ENCODE results near the gene OCIAD1. TPM values are rescaled to one million over a fixed set of nuclear protein-coding genes. Genes with fewer than 3 reads are reported as not detected.

OCIAD1 gene
- total and polyA plus RNA-seq, 2 of the 13 experiments (the other 11 are each of a cell fraction or from before 2014, with no cell fraction given), result 67.3 to 74.9 TPM

- WGBS (ENCODE audit: low lambda C conversion rate), result 75% methylated on average over 5 of the region's 5 CpGs
- H3K79me2 ChIP-seq (ENCODE audit: insufficient read depth, low read length), result peaks cover 25% of the 10 kb centered on the region
Observed at GRCh38 chr4:48832571-48832970, 1.7 kb downstream of the OCIAD1 start.

GRCh38 chr4:48836658-48837057 is 5.8 kb downstream of the OCIAD1 start:
- Histone ChIP-seq H3K4me1 (ENCODE audit: insufficient read depth, low read length) (peaks cover 9% of the 10 kb centered on the region), H3K27ac (ENCODE audit: extremely low read length, insufficient read depth, low read length) (no peak overlapping the region), H3K9me3 (ENCODE audit: low read length) (no peaks in the 10 kb centered on the region), H3K27me3 (ENCODE audit: control insufficient read depth in 1 of 2, insufficient read depth in 2 of 2, low read length in 2 of 2) (peaks cover 0 to under 1% of the 10 kb centered on the region in 2 experiments; a peak in 1 of 5 replicates), H4K20me1 (ENCODE audit: insufficient read depth, low read length) (no peaks in the 10 kb centered on the region), H3K79me2 (ENCODE audit: insufficient read depth, low read length) (peaks cover 24% of the 10 kb centered on the region), H3K4me2 (ENCODE audit: low read depth, low read length) (no peak overlapping the region), H3K9ac (ENCODE audit: insufficient read depth, low read depth, low read length) (no peak overlapping the region), H3K36me3 (replicated peaks in 1 of 2; ENCODE audit: control insufficient read depth in 1 of 2, insufficient read depth in 2 of 2, low read length in 2 of 2) (peaks cover 2 to 13% of the 10 kb centered on the region in 2 experiments; a peak in 3 of 5 replicates), H2AFZ (ENCODE audit: low read length) (no peak overlapping the region), H3K4me3 (replicated peaks in 1 of 3; ENCODE audit: insufficient read depth in 1 of 3, low read depth in 2 of 3, low read length in 3 of 3) (no peak overlapping the region)
- ATAC-seq (no peak), DNase-seq (ENCODE audit: low spot score) (no peak), FAIRE-seq (no peak)
- ChIA-PET CTCF (ENCODE audit: low intra/inter-chr PET ratio, low total read pairs) (no interaction called here), POLR2A (no interaction called here)
- in situ Hi-C loops (cut with HindIII; ENCODE audit: extremely low pct_ligation_motif_present, low pct_unique_long_range_greater_than_20kb) (no loop called here), intact Hi-C loops (cut with micrococcal nuclease; ENCODE audit: unreplicated experiment) (no loop called here)
- TF ChIP-seq ZNF10 (CRISPR knock-in tag; IDR thresholded peaks at IDR 0.05; ENCODE audit: borderline replicate concordance, low read depth) (no peak), MAFK (conservative IDR thresholded peaks at IDR 0.05 in 1 of 2, IDR thresholded peaks at IDR 0.05 in 1 of 2; ENCODE audit: low read length in 2 of 2) (peak; percentile 71 to 81), MAFF (IDR thresholded peaks at IDR 0.05; ENCODE audit: low read depth, low read length) (peak; percentile 74), RFX1 (IDR thresholded peaks at IDR 0.05) (no peak)
- BruUV-seq (replicated peaks), result no TSS peak
- whole genome bisulfite sequencing (ENCODE audit: low lambda C conversion rate), result 86% methylated on average over 4 of the region's 4 CpGs

More at GRCh38 chr4:48832571-48832970, 1.7 kb downstream of the OCIAD1 start:
- H3K36me3 ChIP-seq (replicated peaks in 1 of 2; ENCODE audit: control insufficient read depth in 1 of 2, insufficient read depth in 2 of 2, low read length in 2 of 2), result peaks cover 0 to 10% of the 10 kb centered on the region in 2 experiments; a peak in 2 of 5 replicates
- ATAC-seq, result no peak
- BruUV-seq (replicated peaks), result no TSS peak
- intact Hi-C loops (cut with micrococcal nuclease; ENCODE audit: unreplicated experiment), result no loop called here
- peak overlapping the region in 2 of 3 experiments; percentile 72 to 93; a peak in 2 of 6 replicates for H3K4me3 ChIP-seq (replicated peaks in 1 of 3; ENCODE audit: insufficient read depth in 1 of 3, low read depth in 2 of 3, low read length in 3 of 3)
- ChIA-PET CTCF (ENCODE audit: low intra/inter-chr PET ratio, low total read pairs) (no interaction called here), POLR2A (no interaction called here)
- peak overlapping the region; percentile 63 for H3K4me2 ChIP-seq (ENCODE audit: low read depth, low read length)
- no peak for DNase-seq (ENCODE audit: low spot score)
- no peaks in the 10 kb centered on the region for H3K9me3 ChIP-seq (ENCODE audit: low read length)
- H3K27ac ChIP-seq (ENCODE audit: extremely low read length, insufficient read depth, low read length), result no peak overlapping the region
- in situ Hi-C loops (cut with HindIII; ENCODE audit: extremely low pct_ligation_motif_present, low pct_unique_long_range_greater_than_20kb), result no loop called here
- no peaks in the 10 kb centered on the region for H4K20me1 ChIP-seq (ENCODE audit: insufficient read depth, low read length)
- TF ChIP-seq TGIF2 (CRISPR knock-in tag; IDR thresholded peaks at IDR 0.05), result no peak
- TF ChIP-seq KMT2A (CRISPR knock-in tag; IDR thresholded peaks at IDR 0.05), result no peak
- peaks cover 0 to 7% of the 10 kb centered on the region in 2 experiments; a peak in 1 of 5 replicates for H3K27me3 ChIP-seq (ENCODE audit: control insufficient read depth in 1 of 2, insufficient read depth in 2 of 2, low read length in 2 of 2)
- H2AFZ ChIP-seq (ENCODE audit: low read length), result no peak overlapping the region
- FAIRE-seq, result no peak
- H3K4me1 ChIP-seq (ENCODE audit: insufficient read depth, low read length), result peaks cover 9% of the 10 kb centered on the region
- H3K9ac ChIP-seq (ENCODE audit: insufficient read depth, low read depth, low read length), result no peak overlapping the region
